CD14-positive monocyte (primary cell): ENCODE measurements around the gene MVB12B. TPM values are rescaled to one million over a fixed set of nuclear protein-coding genes. Genes with fewer than 3 reads are reported as not detected.

ENCODE experiments used
- DNase-seq, 3 donors: peaks; one replicate each; pipeline ENCODE4 v3.0.0-alpha.2; 2011 to 2022
- H2AFZ ChIP-seq: 2 replicates; pipeline ENCODE4 v1.6.0; 2012; ENCODE audit warnings: mild to moderate bottlenecking, low read depth, low read length, inconsistent platforms; ENCODE audit not compliant: insufficient read depth, poor library complexity, severe bottlenecking
- H3K27ac ChIP-seq, 2 donors: 1 replicate in 1 of 2; 2 replicates in 1 of 2; pipeline ENCODE4 v1.5.1; 2012 to 2013; ENCODE audit warnings: low read length in 2 of 2, control low read depth in 1 of 2, inconsistent platforms in 1 of 2, low read depth in 1 of 2, mild to moderate bottlenecking in 1 of 2
- H3K27me3 ChIP-seq, 2 donors: one replicate each; pipeline versions ENCODE4 v1.6.0 to v1.6.1; 2011 to 2013; ENCODE audit warnings: low read length in 2 of 2; ENCODE audit not compliant: control insufficient read depth in 2 of 2, insufficient read depth in 2 of 2
- H3K36me3 ChIP-seq, 2 donors: replicated peaks in 1 of 2; 1 replicate in 1 of 2; 2 replicates in 1 of 2; pipeline versions ENCODE4 v1.5.1 to v1.6.1; 2012 to 2013; ENCODE audit warnings: low read length in 2 of 2, control low read depth in 1 of 2, inconsistent platforms in 1 of 2, mild to moderate bottlenecking in 1 of 2; ENCODE audit not compliant: insufficient read depth in 2 of 2, control insufficient read depth in 1 of 2
- H3K4me1 ChIP-seq, 2 donors: 1 replicate in 1 of 2; 2 replicates in 1 of 2; pipeline versions ENCODE4 v1.5.1 to v1.6.1; 2012 to 2013; ENCODE audit warnings: low read length in 2 of 2, control low read depth in 1 of 2, inconsistent platforms in 1 of 2, mild to moderate bottlenecking in 1 of 2, moderate library complexity in 1 of 2; ENCODE audit not compliant: insufficient read depth in 2 of 2, control insufficient read depth in 1 of 2
- H3K4me2 ChIP-seq: replicated peaks from 2 replicates; pipeline ENCODE3; 2012; ENCODE audit warnings: low read length, moderate library complexity, mild to moderate bottlenecking; ENCODE audit not compliant: poor library complexity, severe bottlenecking; ENCODE audit errors: extremely low read depth
- H3K4me3 ChIP-seq, 3 experiments: fragments of 200-600 bp in 1 of 3; sonication (generic) in 1 of 3; replicated peaks in 1 of 3; 1 replicate in 2 of 3; 2 replicates in 1 of 3; pipeline ENCODE4 v1.5.1; 2011 to 2013; ENCODE audit warnings: low read length in 3 of 3, mild to moderate bottlenecking in 3 of 3, control low read depth in 2 of 3, low read depth in 2 of 3, inconsistent platforms in 1 of 3, moderate library complexity in 1 of 3
- H3K79me2 ChIP-seq: 2 replicates; pipeline ENCODE4 v1.6.0; 2012; ENCODE audit warnings: mild to moderate bottlenecking, control low read depth, inconsistent platforms, low read length, moderate library complexity; ENCODE audit not compliant: insufficient read depth
- H3K9ac ChIP-seq: 2 replicates; pipeline ENCODE4 v1.6.0; 2017; ENCODE audit warnings: low read length, mild to moderate bottlenecking; ENCODE audit not compliant: insufficient read depth, poor library complexity, severe bottlenecking
- H3K9me3 ChIP-seq, 2 donors: replicated peaks in 1 of 2; 1 replicate in 1 of 2; 2 replicates in 1 of 2; pipeline versions ENCODE4 v1.5.1 to v1.6.1; 2012 to 2013; ENCODE audit warnings: low read length in 2 of 2, control low read depth in 1 of 2; ENCODE audit not compliant: control insufficient read depth in 1 of 2, insufficient read depth in 1 of 2
- H4K20me1 ChIP-seq: 2 replicates; pipeline ENCODE4 v1.6.0; 2012; ENCODE audit warnings: mild to moderate bottlenecking, low read length, control low read depth, moderate library complexity; ENCODE audit not compliant: insufficient read depth
- H3K27ac Mint-ChIP-seq, 7 donors: one replicate each; pipeline ENCODE4 v1.8.0; 2020; ENCODE audit warnings: mild to moderate bottlenecking in 7 of 7, mixed read lengths in 7 of 7, moderate library complexity in 6 of 7, inconsistent platforms in 2 of 7
- H3K27me3 Mint-ChIP-seq, 3 donors: one replicate each; pipeline ENCODE4 v1.8.0; 2021 to 2022; ENCODE audit warnings: low read depth in 3 of 3, mild to moderate bottlenecking in 3 of 3, mixed read lengths in 3 of 3, moderate library complexity in 3 of 3, inconsistent platforms in 1 of 3
- H3K36me3 Mint-ChIP-seq, 2 donors: one replicate each; pipeline ENCODE4 v1.8.0; 2020; ENCODE audit warnings: mixed read lengths in 2 of 2, inconsistent platforms in 1 of 2, mild to moderate bottlenecking in 1 of 2
- H3K4me1 Mint-ChIP-seq: one replicate; pipeline ENCODE4 v1.8.0; 2020; ENCODE audit warnings: mild to moderate bottlenecking, mixed read lengths
- H3K4me3 Mint-ChIP-seq, 2 donors: one replicate each; pipeline ENCODE4 v1.8.0; 2020; ENCODE audit warnings: mild to moderate bottlenecking in 2 of 2, mixed read lengths in 2 of 2, moderate library complexity in 1 of 2
- H3K9me3 Mint-ChIP-seq, 7 donors: one replicate each; pipeline ENCODE4 v1.8.0; 2020 to 2022; ENCODE audit warnings: mixed read lengths in 7 of 7, mild to moderate bottlenecking in 6 of 7, moderate library complexity in 6 of 7, inconsistent platforms in 2 of 7
- whole genome bisulfite sequencing: methylation state at CpG from one replicate; pipeline ENCODE4 v1.1.5; 2013; ENCODE audit warnings: missing lambda C conversion rate; ENCODE audit not compliant: insufficient coverage; 5-methylcytosine and 5-hydroxymethylcytosine counted together
- intact Hi-C, 2 donors: fragments of 100-400 bp; cut with micrococcal nuclease; formaldehyde crosslinking; loops; one replicate each; pipeline versions ENCODE4 v1.15.0 to v1.15.1; 2023
- polyA plus RNA-seq, 3 donors: library from polyadenylated mRNA; depleted of rRNA in 1 of 3; unstranded in 2 of 3; stranded (reverse) in 1 of 3; fragments of 300-500 nt in 2 of 3; fragments of >200 nt in 1 of 3; fragmentation: Illumina TruSeq in 2 of 3; gene quantifications; 1 replicate in 2 of 3; 2 replicates in 1 of 3; pipeline ENCODE4 v1.2.3, GENCODE V29; 2012 to 2021
- TF ChIP-seq, protein P1 (sequence below): fragments of 200-600 bp; IDR thresholded peaks from one replicate; pipeline ENCODE4 v1.8.0; 2022; ENCODE audit warnings: antibody characterized with exemption, mild to moderate bottlenecking

Gene MVB12B
- polyA plus RNA-seq, 3 donors = 2.8 to 8.1 (median 3.5) TPM

GRCh38 chr9:126531591-126531990 lies 205.0 kb downstream of the MVB12B start:
- no peak overlapping the region for H3K9ac ChIP-seq
- no peak overlapping the region for H3K4me2 ChIP-seq
- peak overlapping the region in 1 of 2 donors; percentile 84 for H3K27ac ChIP-seq
- TF ChIP-seq, protein P1, sequence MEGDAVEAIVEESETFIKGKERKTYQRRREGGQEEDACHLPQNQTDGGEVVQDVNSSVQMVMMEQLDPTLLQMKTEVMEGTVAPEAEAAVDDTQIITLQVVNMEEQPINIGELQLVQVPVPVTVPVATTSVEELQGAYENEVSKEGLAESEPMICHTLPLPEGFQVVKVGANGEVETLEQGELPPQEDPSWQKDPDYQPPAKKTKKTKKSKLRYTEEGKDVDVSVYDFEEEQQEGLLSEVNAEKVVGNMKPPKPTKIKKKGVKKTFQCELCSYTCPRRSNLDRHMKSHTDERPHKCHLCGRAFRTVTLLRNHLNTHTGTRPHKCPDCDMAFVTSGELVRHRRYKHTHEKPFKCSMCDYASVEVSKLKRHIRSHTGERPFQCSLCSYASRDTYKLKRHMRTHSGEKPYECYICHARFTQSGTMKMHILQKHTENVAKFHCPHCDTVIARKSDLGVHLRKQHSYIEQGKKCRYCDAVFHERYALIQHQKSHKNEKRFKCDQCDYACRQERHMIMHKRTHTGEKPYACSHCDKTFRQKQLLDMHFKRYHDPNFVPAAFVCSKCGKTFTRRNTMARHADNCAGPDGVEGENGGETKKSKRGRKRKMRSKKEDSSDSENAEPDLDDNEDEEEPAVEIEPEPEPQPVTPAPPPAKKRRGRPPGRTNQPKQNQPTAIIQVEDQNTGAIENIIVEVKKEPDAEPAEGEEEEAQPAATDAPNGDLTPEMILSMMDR = no peak
- WGBS = 89% methylated on average over 3 of the region's 5 CpGs
- Mint-ChIP-seq H3K4me3 (no peak overlapping the region), H3K9me3 (peaks cover 0 to 2% (median 0%) of the 10 kb centered on the region in 7 donors), H3K27ac (peak overlapping the region in 4 of 7 donors; percentile 13 to 85 (median 80)), H3K36me3 (peaks cover 0 to 2% of the 10 kb centered on the region in 2 donors), H3K27me3 (peaks cover 0 to 2% (median 0%) of the 10 kb centered on the region in 3 donors), H3K4me1 (peaks cover 65% of the 10 kb centered on the region)
- H3K9me3 ChIP-seq = no peaks in the 10 kb centered on the region
- DNase-seq = no peak
- no peak overlapping the region for H3K4me3 ChIP-seq
- no peaks in the 10 kb centered on the region for H3K36me3 ChIP-seq
- H3K27me3 ChIP-seq = no peaks in the 10 kb centered on the region
- no peaks in the 10 kb centered on the region for H3K79me2 ChIP-seq
- peak overlapping the region; percentile 79 for H2AFZ ChIP-seq
- intact Hi-C loops = no loop called here
- H3K4me1 ChIP-seq = peaks cover 58 to 61% of the 10 kb centered on the region in 2 donors
- no peaks in the 10 kb centered on the region for H4K20me1 ChIP-seq

- no peak overlapping the region for H3K4me3 Mint-ChIP-seq
- 83% methylated on average over 5 of the region's 9 CpGs for WGBS
- no peak for DNase-seq
Observed at GRCh38 chr9:126532019-126532462, 205.4 kb downstream of the MVB12B start.

More at GRCh38 chr9:126532019-126532462, 205.4 kb downstream of the MVB12B start:
- H3K9ac ChIP-seq = no peak overlapping the region
- H3K9me3 Mint-ChIP-seq = peaks cover 0 to 2% (median 0%) of the 10 kb centered on the region in 7 donors
- intact Hi-C loops = no loop called here
- H3K27me3 ChIP-seq = no peaks in the 10 kb centered on the region
- peak overlapping the region; percentile 79 for H2AFZ ChIP-seq
- no peaks in the 10 kb centered on the region for H3K36me3 ChIP-seq
- peaks cover 65% of the 10 kb centered on the region for H3K4me1 Mint-ChIP-seq
- H3K27ac Mint-ChIP-seq = peak overlapping the region in 5 of 7 donors; percentile 19 to 92 (median 90)
- no peaks in the 10 kb centered on the region for H3K9me3 ChIP-seq
- peaks cover 56 to 57% of the 10 kb centered on the region in 2 donors for H3K4me1 ChIP-seq
- peaks cover 0 to 2% (median 0%) of the 10 kb centered on the region in 3 donors for H3K27me3 Mint-ChIP-seq
- H3K79me2 ChIP-seq = no peaks in the 10 kb centered on the region
- peaks cover 0 to 2% of the 10 kb centered on the region in 2 donors for H3K36me3 Mint-ChIP-seq
- H3K4me3 ChIP-seq = peak overlapping the region in 1 of 3 experiments; percentile 3
- H3K4me2 ChIP-seq = no peak overlapping the region
- TF ChIP-seq, protein P1 = no peak
- H3K27ac ChIP-seq = peak overlapping the region; percentile 84 to 88
- no peaks in the 10 kb centered on the region for H4K20me1 ChIP-seq
